A673 (cell line): ENCODE results near the gene CTTNBP2. TPM values are rescaled to one million over a fixed set of nuclear protein-coding genes. Genes with fewer than 3 reads are reported as not detected.

ENCODE experiments used
- BruUV-seq: library from RNA; stranded (reverse); fragments of 400-500 nt; replicated peaks from 2 replicates; lab custom pipeline; 2021; lab: Mats Ljungman, UMichigan
- CTCF ChIA-PET: fragments of 300-600 bp; sonication (Branson Sonifier 250); formaldehyde crosslinking; loops from one replicate; lab custom pipeline; 2022; ENCODE audit warnings: antibody characterized with exemption; lab: Charles Lee
- POLR2A ChIA-PET: fragments of 300-600 bp; sonication (Branson Sonifier 250); formaldehyde crosslinking; loops from one replicate; lab custom pipeline; 2022; ENCODE audit warnings: antibody characterized with exemption; ENCODE audit not compliant: low non-redundant PET; lab: Charles Lee
- DNase-seq: peaks from one replicate; pipeline ENCODE4 v3.0.0-alpha.2; 2015; ENCODE audit warnings: low spot score
- H3K27ac ChIP-seq: fragments of 200-600 bp; sonication (generic); 2 replicates; pipeline ENCODE4 v1.5.1; 2016; ENCODE audit warnings: mixed run types, low read depth, mild to moderate bottlenecking, mixed read lengths, antibody characterized with exemption, low read length; ENCODE audit not compliant: poor library complexity, severe bottlenecking
- H3K27me3 ChIP-seq: fragments of 200-600 bp; sonication (generic); replicated peaks from 2 replicates; pipeline ENCODE4 v1.6.1; 2017; ENCODE audit warnings: mixed run types, low read depth, mild to moderate bottlenecking, mixed read lengths, antibody characterized with exemption, low read length; ENCODE audit not compliant: insufficient read depth, poor library complexity
- H3K36me3 ChIP-seq: fragments of 200-600 bp; sonication (generic); 2 replicates; pipeline ENCODE4 v1.6.1; 2016; ENCODE audit warnings: mixed run types, mild to moderate bottlenecking, mixed read lengths, antibody characterized with exemption, low read length; ENCODE audit not compliant: insufficient read depth, poor library complexity, severe bottlenecking
- H3K4me1 ChIP-seq: fragments of 200-600 bp; sonication (generic); 2 replicates; pipeline ENCODE4 v1.6.1; 2017; ENCODE audit warnings: mixed run types, mild to moderate bottlenecking, mixed read lengths, antibody characterized with exemption, low read length; ENCODE audit not compliant: insufficient read depth, poor library complexity, severe bottlenecking
- H3K4me3 ChIP-seq: fragments of 200-600 bp; sonication (generic); 2 replicates; pipeline ENCODE4 v1.5.1; 2016; ENCODE audit warnings: low read depth, mixed run types, mild to moderate bottlenecking, mixed read lengths, low read length; ENCODE audit not compliant: poor library complexity, severe bottlenecking
- H3K9me3 ChIP-seq: fragments of 200-600 bp; sonication (generic); 2 replicates; pipeline ENCODE4 v1.6.1; 2016; ENCODE audit warnings: mixed run types, low read depth, mild to moderate bottlenecking, mixed read lengths, antibody characterized with exemption, low read length; ENCODE audit not compliant: poor library complexity, severe bottlenecking
- CTCF ChIP-seq: fragments of 300-800, 200-600 bp; sonication (generic); conservative IDR thresholded peaks from 2 replicates; pipeline ENCODE4 v1.5.1; 2017; ENCODE audit warnings: low read depth, mild to moderate bottlenecking, antibody characterized with exemption, low read length, moderate library complexity, mixed read lengths
- EZH2 ChIP-seq: fragments of 200-600 bp; sonication (generic); IDR thresholded peaks from 2 replicates; pipeline ENCODE4 v1.6.1; 2017; ENCODE audit warnings: borderline replicate concordance, low read depth, mild to moderate bottlenecking, mixed read lengths, antibody characterized with exemption, low read length; ENCODE audit not compliant: poor library complexity, severe bottlenecking
- intact Hi-C: fragments of 100-400 bp; cut with micrococcal nuclease; formaldehyde crosslinking; loops from one replicate; pipeline ENCODE4 v1.10.0; 2022; ENCODE audit not compliant: unreplicated experiment
- total RNA-seq: library from RNA; stranded (reverse); gene quantifications from 2 replicates; pipeline ENCODE4 v1.2.3, GENCODE V29; 2021

CTTNBP2 gene
- total RNA-seq, 1 experiment from 2014 or later: 21.8 TPM

GRCh38 chr7:117827862-117828261, 45.4 kb downstream of the CTTNBP2 start:
- no TSS peak for BruUV-seq
- TF ChIP-seq CTCF (no peak), EZH2 (no peak)
- DNase-seq: peak; percentile 88
- Histone ChIP-seq H3K4me1 (peaks cover 42% of the 10 kb centered on the region), H3K27me3 (no peaks in the 10 kb centered on the region), H3K9me3 (no peaks in the 10 kb centered on the region), H3K27ac (peak overlapping the region; percentile 82), H3K4me3 (no peak overlapping the region), H3K36me3 (no peaks in the 10 kb centered on the region)
- ChIA-PET POLR2A (no interaction called here), CTCF (interaction anchor here (0.7 kb wide), 1 partner anchor 13 kb away, joined by 7 read pairs; no protein-coding TSS in a partner anchor)
- intact Hi-C loops: no loop called here

- H3K36me3 ChIP-seq: no peaks in the 10 kb centered on the region
- H3K9me3 ChIP-seq: no peaks in the 10 kb centered on the region
- no peak overlapping the region for H3K27ac ChIP-seq
- BruUV-seq: no TSS peak
- H3K4me3 ChIP-seq: no peak overlapping the region
- no peaks in the 10 kb centered on the region for H3K27me3 ChIP-seq
- no peak for DNase-seq
- ChIA-PET POLR2A (no interaction called here), CTCF (no interaction called here)
- intact Hi-C loops: no loop called here
- peaks cover 33% of the 10 kb centered on the region for H3K4me1 ChIP-seq
- TF ChIP-seq EZH2 (no peak), CTCF (no peak)
Observed at GRCh38 chr7:117825132-117825531, 48.1 kb downstream of the CTTNBP2 start.

- ChIA-PET POLR2A (no interaction called here), CTCF (no interaction called here)
- no peak overlapping the region for H3K4me3 ChIP-seq
- intact Hi-C loops: no loop called here
- no peaks in the 10 kb centered on the region for H3K36me3 ChIP-seq
- H3K4me1 ChIP-seq: peaks cover 33% of the 10 kb centered on the region
- TF ChIP-seq CTCF (no peak), EZH2 (no peak)
- no peak overlapping the region for H3K27ac ChIP-seq
- no peaks in the 10 kb centered on the region for H3K27me3 ChIP-seq
- H3K9me3 ChIP-seq: no peaks in the 10 kb centered on the region
- no peak for DNase-seq
- no TSS peak for BruUV-seq
Observed at GRCh38 chr7:117824592-117824991, 48.6 kb downstream of the CTTNBP2 start.
